Middle frontal gyrus (tissue), 1 donor: ENCODE results near the gene KREMEN1.
"Not testable (repeated sequence)": the region's sequence is repeated elsewhere in the genome, so short reads cannot be mapped to it uniquely, and the experiment has no call there.

Source experiments
- DNase-seq: peaks from one replicate; pipeline ENCODE4 v3.0.0-alpha.2; 2015; ENCODE audit warnings: low spot score; ENCODE audit errors: extremely low spot score

The KREMEN1 gene

GRCh38 chr22:29102300-29102699 lies 29.5 kb downstream of the KREMEN1 start:
- no peak for DNase-seq

DNA sequence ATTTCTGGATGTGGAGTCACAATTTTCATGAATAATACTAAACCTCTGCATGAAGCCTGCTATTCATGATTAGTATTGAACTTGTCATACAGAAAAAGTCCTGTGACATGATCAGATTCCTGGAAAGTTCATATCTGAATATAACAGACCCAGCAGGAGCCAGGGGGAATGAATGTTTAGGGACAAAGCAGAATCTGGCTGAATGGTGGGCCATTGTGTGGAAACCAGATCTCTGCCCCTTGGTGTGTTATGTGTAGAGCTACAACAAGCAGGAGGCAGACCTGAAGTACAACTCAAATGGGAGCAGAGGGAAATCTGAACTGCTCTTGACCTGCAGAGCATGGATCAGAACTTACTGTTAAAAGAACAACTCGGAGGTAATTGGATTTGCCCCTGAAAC lies 30.3 kb downstream of the KREMEN1 start:
- DNase-seq, result no peak

GRCh38 chr22:29105468-29105867 lies 32.6 kb downstream of the KREMEN1 start:
- no peak for DNase-seq

- no peak for DNase-seq
Measured at GRCh38 chr22:29106839-29107238, 34.0 kb downstream of the KREMEN1 start.

- DNase-seq, result no peak
Measured at GRCh38 chr22:29108137-29108536, 35.3 kb downstream of the KREMEN1 start.

- no peak for DNase-seq
Measured at GRCh38 chr22:29109822-29110221, 37.0 kb downstream of the KREMEN1 start.

- no peak for DNase-seq
Measured at GRCh38 chr22:29110946-29111345, 38.1 kb downstream of the KREMEN1 start.

DNA sequence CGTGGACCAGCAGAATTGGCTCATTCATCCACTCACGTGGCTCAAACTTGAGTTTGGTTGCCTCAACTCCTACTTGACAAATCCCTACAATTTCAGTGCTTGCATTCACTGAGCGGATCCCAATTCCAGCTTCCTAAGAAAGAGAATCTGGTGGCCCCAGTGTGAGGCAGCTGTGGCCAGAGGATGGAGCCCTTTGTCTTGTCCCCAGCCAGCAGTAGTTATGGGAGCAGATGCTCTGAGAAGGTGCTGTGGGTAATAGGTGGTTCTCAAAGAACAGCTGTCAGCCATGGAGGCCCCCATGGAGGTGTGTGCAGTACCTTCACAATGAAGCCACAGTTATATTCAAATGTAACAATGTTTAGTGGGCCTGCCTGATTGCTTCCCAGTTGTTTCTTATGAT lies 39.3 kb downstream of the KREMEN1 start:
- DNase-seq, result no peak

DNA sequence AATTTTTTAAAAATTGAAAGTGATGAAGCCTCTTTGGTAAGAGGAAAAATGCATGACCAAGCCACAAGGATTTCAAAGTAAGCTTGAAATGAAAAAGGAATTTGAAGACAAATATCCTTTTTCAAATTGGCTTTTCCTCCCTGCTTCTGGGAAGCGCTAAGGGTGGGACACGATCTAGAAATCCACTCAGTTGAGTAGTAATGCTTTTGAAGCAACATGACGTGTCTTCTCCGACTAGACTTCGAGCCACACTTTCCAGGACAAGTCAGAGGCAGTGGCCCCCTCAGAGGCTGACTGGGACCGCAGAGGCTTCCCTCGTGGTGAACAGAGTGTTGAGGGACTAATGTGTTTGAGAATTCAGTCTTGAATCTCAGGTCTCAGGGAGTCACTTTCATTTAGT lies 39.8 kb downstream of the KREMEN1 start:
- DNase-seq, result no peak

DNA sequence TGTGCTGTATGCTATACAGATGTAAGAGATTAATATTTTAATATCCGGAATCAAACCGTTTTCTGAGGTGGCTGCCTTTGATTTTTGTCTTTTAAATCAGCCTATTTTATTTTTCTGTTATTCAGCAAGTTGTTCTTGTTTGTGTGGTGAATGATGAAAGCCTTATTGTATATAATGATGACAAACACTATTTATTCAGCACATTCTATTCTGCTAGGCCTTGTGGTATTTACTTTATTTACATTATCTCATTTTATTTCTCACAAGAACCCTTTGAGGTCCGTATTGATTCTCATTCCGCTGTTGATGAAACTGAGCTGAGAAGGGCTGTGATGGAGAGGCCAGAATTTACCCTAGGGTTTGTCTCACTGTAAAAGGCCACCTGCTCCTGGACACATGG lies 40.5 kb downstream of the KREMEN1 start:
- DNase-seq, result no peak

- no peak for DNase-seq
Measured at GRCh38 chr22:29114392-29114791, 41.6 kb downstream of the KREMEN1 start.

GRCh38 chr22:29115682-29116288 lies 43.0 kb downstream of the KREMEN1 start:
- no peak for DNase-seq

DNA sequence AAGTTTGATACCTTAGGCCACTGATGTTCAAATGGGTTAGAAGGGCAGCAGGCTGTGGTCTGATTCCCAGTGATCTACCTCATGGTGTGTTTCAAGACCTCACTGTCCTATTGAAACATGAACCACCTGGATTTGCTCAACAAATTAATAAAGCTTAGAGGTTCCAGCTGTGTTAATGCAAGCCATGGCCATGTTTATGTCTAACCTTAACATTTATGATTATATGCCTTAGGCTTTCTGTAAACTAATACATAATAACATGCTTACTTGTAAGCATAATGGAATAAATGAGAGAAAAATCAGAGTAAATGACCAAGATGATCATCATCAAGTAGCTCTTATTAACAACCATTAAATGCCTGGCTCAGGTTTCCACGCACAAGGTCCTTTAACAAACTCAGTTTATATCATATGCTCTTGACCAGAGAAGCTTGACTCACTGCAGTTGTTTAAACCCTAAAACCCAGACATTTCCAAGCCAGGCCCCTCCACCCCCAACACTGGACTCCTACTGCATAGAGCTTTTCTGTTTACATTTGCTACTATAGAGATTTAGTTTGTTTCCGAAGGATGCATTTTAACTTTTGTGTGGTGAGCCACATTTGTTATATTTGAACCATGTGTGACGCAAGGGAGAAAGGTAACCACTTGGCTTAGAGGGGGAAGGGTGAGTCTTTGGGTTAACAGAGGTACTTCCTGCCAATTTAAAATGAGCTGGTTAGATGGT lies 43.7 kb downstream of the KREMEN1 start:
- DNase-seq, result no peak

- no peak for DNase-seq
Measured at GRCh38 chr22:29117799-29118477, 45.1 kb downstream of the KREMEN1 start.

DNA sequence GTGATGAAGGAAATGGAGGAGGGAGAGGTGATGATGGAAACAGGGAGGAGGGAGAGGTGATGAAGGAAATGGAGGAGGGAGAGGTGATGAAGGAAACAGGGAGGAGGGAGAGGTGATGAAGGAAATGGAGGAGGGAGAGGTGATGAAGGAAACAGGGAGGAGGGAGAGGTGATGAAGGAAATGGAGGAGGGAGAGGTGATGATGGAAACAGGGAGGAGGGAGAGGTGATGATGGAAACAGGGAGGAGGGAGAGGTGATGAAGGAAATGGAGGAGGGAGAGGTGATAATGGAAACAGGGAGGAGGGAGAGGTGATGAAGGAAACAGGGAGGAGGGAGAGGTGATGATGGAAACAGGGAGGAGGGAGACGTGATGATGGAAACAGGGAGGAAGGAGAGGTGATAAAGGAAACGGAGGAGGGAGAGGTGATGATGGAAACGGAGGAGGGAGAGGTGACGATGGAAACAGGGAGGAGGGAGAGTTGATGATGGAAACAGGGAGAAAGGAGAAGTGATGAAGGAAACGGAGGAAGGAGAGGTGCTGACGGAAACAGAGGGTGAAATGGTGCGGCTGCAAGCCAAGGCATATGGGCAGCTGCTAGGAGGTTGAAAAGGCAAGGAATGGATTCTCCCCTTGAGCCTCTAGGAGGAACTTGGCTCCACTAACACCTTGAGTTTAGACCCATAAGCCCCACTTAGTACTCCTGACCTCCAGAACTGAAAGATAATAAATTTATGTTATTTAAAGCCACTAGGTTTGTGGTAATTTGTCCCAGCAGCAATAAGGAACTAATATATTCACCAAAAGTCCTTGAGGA lies 47.5 kb downstream of the KREMEN1 start:
- not testable (repeated sequence) for DNase-seq

DNA sequence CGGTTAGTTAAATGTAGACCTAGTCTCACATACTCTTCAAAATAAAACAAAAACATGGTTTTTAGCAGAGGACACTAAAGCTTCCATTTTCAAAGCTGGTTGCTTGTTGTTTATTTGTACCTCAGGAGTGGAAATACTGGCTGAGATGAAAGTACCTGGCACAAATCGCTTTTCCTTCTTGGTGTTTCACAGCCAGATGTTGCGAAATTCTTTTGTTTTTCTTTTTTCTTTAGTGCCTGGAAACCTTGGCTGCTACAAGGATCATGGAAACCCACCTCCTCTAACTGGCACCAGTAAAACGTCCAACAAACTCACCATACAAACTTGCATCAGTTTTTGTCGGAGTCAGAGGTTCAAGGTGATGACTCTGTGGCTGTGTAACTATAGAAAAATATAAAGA lies 48.3 kb downstream of the KREMEN1 start:
- DNase-seq, result no peak

DNA sequence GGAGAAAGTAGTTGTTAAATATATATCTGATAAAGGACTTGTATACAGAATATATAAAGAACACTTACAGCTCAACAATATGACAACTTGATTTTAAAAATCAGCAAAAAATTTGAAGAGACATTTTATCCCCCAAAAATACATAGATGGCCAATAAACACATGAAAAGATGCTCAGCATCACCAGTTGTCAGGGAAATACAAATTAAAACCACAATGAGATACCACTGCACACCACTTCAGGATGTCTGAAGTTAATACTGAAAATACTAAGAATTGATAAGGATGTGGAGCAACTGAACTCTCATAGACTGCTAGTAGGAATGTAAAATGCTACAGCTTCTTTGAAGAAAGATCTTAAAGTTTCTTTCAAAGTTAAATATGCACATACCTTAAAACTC lies 49.2 kb downstream of the KREMEN1 start:
- DNase-seq, result no peak

GRCh38 chr22:29124777-29125442 lies 52.1 kb downstream of the KREMEN1 start:
- no peak for DNase-seq

DNA sequence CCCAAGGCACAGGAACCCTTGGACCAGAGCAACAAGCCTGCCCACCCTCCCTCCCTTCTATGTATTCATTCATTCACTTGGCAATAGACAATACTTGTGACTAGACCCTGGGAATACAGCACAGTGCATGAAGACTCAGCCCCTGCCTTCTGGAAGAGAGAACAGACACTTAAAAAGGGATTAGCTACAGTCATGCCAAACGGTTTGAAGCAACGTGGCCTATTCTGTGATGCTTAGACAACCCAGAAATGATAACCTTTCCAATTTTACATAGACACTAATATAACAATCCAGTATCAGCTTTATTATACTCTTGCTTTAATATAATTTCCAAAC lies 52.6 kb downstream of the KREMEN1 start:
- no peak for DNase-seq

DNA sequence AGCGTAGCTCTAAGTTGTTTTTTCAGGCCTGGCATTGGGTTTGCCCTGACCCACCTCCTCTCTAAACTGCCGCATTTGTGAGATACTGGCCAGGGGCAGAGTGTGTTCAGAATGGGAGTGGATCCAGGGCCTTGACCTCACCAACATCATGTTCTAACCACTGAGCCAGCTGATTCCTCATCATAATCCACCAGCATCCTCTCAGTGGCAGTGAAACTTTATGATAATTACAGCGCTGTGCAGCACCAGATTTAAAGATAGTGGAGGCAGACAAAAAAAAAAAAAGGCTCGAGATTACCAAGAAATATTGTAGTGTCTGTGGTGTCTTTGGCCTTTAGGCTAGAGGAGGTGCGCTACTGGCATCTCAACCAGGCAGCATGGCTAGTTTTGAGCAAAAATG lies 53.0 kb downstream of the KREMEN1 start:
- no peak for DNase-seq

DNA sequence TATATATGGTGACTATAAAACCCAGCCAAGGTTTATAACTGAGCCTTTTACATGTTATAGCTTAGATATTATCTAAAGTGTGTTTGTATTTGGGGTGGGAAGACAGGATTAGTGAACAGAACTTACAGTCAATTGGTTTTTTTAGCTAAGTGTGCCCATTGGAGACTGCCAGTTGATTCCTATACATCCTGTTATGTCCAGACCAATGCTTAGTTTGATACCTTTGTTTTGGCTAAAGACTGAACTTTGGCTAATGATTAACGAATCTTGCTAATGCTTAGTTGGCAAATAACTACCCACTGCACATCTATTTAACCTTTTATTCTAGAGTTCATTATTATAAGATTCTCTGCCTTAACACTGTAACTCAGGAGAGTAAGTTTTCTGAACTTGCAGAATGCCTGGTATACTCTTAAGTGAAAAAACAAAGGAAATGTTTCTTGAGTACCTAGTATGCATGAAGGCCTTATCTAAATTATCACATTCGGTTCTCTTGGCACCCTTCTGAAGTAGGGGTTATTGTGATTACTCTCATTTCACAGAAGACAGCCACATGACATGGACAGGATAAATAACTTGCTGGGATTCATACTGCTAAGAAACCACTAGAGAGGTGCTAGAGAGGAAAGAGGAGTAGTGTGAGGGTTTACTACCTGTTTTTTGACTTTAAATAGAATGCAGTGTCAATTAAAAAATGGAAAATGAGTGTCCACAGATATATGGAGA lies 54.0 kb downstream of the KREMEN1 start:
- no peak for DNase-seq
